GM12801 (cell line): ENCODE results near the gene GCK.

Source experiments
- CTCF ChIP-seq: IDR thresholded peaks from one replicate; pipeline ENCODE4 v1.5.1; 2011; ENCODE audit warnings: control low read depth; ENCODE audit not compliant: insufficient read length; ENCODE audit errors: extremely low read depth

GCK gene

GRCh38 chr7:44221231-44221791 lies 32.1 kb upstream of the GCK start:
- no peak for TF ChIP-seq CTCF

- no peak for TF ChIP-seq CTCF
These were observed 31.3 kb upstream of the GCK start for GRCh38 chr7:44220358-44221112.

- no peak for TF ChIP-seq CTCF
These were observed 30.8 kb upstream of the GCK start for GRCh38 chr7:44220046-44220357.

- TF ChIP-seq CTCF, result no peak
These were observed 30.3 kb upstream of the GCK start for GRCh38 chr7:44219371-44220045.

GRCh38 chr7:44218418-44219201 lies 29.4 kb upstream of the GCK start:
- no peak for TF ChIP-seq CTCF

GRCh38 chr7:44217852-44218402 lies 28.7 kb upstream of the GCK start:
- TF ChIP-seq CTCF, result no peak

GRCh38 chr7:44217223-44217714 lies 28.0 kb upstream of the GCK start:
- TF ChIP-seq CTCF, result no peak
